Stimulated activated CD4-positive, alpha-beta T cell treated with anti-CD3 and anti-CD28 coated beads, TNF-alpha, amount 100 ng/mL, for 1 hour (primary cell): Measurements from ENCODE around the gene DPM3.
A peak's percentile ranks its signal among the peaks of the same experiment; 100 is the strongest.
"Not testable (repeated sequence)": the region's sequence is repeated elsewhere in the genome, so short reads cannot be mapped to it uniquely, and the experiment has no call there.

Experiments used
- DNase-seq, 3 donors: peaks; one replicate each; pipeline ENCODE4 v3.0.0-alpha.2; 2020; ENCODE audit warnings: low read depth in 3 of 3, low spot score in 1 of 3

Gene DPM3, protein sequence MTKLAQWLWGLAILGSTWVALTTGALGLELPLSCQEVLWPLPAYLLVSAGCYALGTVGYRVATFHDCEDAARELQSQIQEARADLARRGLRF

DNA sequence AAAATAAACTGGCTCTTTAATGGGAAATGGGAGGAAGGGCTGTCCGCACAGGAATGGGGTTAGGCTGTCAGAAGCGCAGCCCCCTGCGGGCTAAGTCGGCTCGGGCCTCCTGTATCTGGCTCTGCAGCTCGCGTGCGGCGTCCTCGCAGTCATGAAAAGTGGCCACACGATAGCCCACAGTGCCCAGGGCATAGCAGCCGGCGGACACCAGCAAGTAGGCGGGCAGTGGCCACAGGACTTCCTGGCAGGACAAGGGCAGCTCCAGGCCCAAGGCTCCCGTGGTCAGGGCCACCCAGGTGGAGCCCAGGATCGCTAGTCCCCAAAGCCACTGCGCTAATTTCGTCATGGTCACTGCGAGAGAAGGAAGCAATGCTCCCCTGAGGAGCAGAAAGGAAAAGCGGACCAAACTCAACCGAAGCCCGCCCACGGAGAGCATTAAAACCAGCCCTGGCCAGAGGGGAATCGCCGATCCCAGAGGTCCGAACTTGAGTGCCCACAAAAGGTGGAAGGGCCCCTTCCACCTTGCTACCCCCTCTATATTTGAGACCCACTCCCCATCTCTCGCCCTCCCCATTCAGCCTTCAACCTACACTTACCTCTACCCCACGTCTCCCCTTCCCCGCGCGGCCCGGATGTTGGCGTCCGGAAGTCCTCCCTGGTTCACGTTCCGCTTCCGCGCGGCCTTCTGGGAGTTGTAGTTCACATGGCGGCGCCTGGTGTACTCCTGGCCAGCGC is at the start of gene DPM3:
TSS of gene DPM3 (minus strand) at position 637 of the 735 bp plus-strand sequence. CDS start at position 346, 291 bp downstream.
- DNase-seq = peak; percentile 53 to 83 (median 68)

DNA sequence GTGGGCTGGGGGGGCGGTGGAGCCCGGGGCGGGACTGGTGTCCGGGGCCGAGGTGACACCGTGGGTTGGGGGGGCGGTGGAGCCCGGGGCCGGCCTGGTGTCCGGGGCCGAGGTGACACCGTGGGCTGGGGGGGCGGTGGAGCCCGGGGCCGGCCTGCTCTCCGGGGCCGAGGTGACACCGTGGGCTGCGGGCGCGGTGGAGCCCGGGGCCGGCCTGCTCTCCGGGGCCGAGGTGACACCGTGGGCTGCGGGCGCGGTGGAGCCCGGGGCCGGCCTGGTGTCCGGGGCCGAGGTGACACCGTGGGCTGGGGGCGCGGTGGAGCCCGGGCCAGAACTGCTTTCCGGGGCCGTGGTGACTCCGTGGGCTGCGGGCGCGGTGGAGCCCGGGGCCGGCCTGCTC is 49.6 kb upstream of the DPM3 start:
- DNase-seq = not testable (repeated sequence)

DNA sequence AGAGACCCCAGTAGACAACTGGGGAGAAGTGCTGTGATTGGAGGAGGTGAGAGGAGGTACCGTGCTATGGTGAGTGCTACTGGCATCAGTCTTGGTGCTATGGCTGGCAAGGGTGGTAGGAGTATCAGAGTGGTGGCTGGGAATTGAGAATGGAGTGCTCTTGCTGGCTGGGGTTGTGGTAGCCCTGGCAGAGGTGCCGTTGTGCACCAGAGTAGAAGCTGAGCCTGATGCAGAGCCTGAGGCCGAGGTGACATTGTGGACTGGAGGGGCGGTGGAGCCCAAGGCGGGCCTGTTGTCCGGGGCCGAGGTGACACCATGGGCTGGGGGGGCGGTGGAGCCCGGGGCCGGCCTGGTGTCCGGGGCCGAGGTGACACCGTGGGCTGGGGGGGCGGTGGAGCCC is 47.9 kb upstream of the DPM3 start:
- no peak for DNase-seq

DNA sequence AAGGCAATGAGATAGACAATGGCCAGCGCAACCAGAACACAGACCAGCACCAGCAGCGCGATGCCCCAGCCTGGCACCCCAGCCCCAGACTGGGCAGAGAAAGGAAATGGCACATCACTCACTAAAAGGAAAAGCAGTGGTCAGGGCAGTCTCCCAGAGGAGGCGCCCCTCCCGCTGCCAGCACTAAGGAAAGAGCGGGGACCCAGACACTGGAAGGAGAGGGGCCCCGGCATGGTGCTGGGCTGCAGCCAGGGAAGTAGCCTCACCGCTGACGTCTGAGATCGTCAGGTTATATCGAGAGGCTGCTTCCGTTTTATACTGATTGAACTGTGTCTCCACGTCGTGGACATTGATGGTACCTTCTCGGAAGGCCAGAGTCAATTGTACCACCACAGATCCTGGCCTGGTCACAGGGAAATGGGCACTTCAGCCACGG is 47.1 kb upstream of the DPM3 start:
- no peak for DNase-seq

DNA sequence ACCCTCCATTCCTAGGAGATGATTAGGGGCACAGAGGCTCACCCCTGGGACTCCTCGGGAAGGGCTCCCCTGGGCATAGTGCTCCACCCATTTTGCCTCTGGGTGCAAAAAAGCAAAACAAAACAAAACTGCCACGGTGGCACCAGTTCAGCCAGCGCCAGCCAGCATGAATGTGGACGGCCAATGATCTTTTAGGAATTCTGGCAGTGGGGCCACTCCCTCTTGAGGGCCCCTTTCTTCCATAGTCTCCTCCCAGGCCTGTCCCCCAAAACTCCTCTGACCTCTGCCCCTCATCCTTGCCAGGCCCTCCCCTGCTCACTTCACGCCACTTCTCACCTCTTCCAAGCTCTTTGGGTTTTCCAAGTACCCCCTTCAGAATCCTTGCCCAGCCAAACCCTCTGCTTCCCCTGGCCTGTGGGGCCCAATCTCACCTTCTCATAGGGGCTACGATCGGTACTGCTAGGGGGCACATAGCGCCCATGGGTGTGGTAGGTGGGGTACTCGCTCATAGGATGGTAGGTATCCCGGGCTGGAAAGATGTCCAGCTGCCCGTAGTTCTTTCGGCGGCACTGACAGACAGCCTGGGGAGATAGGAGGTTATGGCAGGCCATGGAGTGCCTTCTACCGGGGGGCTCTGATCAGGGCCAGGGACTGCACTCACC is 46.6 kb upstream of the DPM3 start:
- no peak for DNase-seq

DNA sequence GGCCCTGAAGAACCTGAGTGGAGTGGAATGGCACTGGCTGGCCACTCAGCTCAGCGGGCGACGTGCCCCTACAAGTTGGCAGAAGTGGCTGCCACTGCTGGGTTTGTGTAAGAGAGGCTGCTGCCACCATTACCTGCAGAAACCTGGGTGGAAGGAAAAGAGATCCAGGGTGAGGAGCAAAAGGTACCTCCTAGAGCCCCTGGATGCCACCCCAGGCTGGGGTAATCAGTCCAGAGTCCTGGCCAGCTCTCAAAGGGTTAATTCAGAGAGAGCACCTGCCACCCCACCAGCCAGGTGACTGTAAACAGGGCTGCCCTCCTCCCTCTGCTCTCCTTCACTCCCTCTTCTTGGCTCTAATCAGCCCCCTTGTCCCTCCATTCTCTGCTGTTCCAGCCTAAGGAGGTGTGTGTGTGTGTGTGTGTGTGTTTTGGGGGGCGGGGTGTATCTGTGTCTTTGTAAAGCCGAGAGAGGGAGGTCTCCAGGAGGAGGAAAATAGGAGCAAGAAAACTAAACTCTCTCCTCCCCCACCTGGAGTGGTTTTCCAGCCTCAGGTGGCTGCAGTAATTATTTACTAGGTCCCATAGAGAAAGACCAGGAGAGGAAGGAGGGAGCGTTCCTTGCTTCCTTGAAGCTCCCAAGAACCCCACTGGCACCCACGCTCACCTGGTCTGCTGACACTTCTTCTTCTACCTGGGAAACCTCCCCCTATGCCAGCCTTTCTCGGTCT is 45.9 kb upstream of the DPM3 start:
- DNase-seq = no peak

DNA sequence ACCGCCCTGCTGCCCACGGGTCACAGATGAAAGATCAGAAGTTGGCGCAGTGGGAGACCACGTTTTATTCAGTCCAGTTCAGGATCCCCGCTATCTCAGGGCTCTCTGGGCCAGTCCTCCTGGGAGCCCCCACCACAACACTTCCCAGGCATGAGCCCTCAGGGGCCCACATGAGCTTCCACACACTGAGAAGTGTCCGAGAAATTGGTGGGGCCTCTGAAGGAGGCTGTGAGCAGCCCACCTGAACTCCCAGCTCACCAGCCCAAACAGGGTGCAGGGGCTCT is 45.4 kb upstream of the DPM3 start:
- DNase-seq = no peak

DNA sequence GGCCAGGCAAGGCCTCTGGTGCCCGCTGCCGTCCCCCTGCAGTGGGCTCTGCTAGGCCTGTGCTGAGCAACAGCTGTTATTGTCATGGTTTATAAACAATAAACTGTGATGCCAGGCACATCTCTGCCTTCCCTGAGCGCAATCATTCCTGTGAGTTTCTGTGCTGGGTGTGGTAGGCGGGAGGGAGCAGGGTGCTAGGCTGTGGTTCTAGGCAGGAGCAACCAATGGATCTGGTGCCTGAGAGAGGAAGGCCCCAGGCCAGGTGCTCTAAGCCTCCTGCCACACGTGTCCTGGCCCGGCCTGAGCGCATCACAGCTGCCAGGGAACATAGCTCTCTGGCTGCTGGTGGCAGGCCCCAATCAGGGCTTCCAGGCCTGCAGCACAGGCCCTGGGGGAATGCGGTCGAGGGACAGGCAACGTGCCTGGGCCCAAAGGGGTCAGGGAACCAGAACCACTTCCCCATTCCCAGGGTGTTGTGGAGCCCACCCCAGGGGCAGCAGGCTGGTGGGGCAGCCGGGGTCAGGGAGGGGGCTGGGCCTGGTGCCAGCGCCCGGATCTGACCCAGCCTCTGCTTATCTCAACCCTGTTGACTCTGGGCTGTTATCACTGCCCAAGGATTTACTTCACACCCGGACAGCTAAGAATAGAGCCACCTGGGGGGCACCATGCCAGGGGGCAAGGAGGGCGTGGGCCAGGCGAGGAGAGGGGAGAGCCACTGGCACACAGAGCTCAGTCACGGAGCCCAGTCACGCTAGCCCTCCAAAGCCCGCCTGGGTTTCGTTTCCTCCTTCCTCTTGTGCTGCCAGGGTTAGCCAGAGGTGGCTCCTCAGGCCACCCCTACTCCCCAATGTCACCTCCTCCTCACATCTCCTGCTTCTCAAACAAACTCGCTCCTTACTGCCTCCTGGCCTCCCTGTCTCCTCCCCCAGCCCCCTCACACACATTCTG is 44.8 kb upstream of the DPM3 start:
- no peak for DNase-seq

DNA sequence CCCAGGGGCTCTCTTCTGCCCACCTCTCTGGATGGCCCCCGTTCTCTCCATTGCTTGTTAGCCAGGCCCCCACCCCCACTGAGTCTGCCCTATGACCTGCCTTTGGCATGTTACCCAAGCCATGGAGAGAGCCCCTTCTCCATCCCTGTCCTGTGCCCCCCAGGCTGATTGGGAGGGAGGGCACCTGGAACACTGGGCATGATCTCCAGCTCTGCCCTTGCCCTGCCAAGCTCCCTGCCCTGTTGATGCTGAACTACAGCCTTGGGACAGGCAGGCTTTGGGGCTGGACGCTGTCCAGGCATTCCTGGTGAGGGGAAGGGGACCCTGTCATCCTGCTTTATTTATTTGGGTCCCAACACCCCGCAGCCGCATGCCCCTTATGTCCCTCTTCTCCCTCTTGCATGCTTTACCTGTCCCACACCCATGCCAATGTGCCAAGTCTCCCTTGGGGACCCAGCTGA is 44.0 kb upstream of the DPM3 start:
- DNase-seq = no peak

DNA sequence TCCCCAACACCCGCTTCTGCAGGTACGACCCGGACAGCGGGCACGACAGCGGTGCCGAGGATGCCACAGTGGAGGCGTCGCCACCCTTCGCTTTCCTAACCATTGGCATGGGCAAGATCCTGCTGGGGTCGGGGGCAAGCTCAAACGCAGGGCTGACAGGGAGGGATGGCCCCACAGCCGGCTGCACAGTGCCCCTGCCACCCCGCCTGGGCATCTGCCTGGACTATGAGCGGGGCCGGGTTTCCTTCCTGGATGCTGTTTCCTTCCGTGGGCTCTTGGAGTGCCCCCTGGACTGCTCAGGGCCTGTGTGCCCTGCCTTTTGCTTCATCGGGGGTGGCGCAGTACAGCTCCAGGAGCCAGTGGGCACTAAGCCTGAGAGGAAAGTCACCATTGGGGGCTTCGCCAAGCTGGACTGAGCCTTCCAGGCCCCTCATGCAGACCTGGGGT is 43.5 kb upstream of the DPM3 start:
- no peak for DNase-seq

DNA sequence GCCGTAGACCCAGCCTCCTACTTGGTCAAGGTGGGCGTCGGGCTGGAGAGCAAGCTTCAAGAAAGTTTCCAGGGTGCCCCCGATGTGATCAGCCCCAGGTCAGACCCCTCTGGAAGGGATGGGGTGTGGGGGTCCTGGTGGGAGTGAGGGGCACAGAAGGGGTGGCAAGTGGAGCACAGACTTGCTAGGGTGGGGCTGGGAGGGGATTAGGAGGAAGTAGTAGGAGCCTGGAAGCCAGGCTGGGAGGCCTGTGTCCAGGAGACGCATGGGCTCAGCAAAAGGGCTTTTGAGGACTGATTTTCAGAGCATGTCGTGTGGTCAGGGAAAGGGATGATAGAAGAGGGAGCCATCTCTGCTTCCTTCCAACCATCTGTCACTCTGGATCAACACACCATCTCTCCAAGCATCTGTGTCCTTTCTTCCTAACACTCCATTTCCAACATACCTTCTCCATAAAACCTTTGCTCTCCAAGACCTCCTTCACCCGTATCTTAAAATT is 41.8 kb upstream of the DPM3 start:
- DNase-seq = no peak

DNA sequence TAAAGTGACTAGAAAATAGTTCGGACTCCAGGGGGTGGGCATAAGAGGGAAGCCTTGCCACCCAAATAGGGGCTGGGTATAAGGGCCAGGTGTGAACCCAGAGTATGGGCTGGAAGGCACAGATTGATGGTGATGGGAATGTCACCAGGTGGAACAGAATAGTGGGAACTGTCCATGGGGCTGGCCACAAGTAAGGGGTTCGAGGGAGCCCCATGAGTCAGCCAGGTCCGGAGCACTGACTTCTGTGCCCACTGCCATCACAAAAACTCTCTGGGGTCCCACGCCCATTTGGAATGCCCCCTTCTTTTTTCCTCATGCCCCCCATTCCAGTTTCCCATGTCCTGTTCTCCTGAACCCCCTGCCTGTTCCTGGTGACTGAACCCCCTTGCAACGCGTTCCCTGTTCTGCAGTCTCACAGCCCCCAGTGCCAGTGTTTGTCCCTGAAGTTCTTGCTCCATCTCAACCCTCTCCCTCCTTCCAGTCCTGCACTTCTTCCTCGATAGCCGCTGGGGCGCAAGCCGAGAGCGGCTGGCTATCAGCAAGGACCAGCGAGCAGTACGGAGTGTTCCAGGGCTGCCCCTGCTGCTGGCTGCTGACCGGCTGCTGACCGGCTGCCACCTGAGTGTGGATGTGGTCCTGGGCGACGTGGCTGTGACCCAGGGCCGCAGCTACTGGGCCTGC is 41.2 kb upstream of the DPM3 start:
- no peak for DNase-seq

DNA sequence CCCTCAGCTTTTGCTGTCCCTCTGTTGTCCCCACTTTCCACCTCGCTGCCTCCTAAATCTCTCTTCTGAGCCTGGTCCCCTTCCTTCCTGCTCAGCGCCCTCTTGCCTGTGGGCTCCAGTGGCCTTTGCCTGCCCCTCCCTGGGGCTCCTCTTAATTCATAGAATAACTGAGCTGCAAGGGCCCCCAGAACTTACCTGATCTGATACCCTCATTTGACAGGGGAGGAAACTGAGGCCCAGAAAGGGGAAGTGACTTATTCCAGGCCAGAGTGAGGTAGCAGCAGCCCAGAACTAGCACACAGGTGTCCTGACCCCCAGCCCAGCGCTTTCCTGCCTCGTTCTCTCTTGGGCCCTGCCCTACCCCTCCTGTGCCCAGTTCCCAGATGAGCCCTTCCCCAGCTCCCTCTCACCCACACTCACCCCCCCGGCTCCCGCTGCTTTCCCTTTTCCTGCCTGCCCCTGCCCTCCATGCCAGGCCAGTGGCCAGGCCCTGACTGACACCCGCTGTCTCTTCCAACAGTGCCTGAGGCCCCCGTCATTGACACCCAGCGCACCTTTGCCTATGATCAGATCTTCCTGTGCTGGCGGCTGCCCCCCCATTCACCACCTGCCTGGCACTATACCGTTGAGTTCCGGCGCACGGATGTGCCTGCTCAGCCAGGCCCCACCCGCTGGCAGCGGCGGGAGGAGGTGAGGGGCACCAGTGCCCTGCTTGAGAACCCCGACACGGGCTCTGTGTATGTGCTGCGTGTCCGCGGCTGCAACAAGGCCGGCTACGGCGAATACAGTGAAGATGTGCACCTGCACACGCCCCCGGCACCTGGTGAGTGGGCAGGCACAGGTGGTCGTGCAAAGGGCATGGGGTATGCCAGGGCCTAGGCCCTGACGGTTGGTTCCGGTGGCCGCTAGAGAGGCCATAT is 39.0 kb upstream of the DPM3 start:
- no peak for DNase-seq

DNA sequence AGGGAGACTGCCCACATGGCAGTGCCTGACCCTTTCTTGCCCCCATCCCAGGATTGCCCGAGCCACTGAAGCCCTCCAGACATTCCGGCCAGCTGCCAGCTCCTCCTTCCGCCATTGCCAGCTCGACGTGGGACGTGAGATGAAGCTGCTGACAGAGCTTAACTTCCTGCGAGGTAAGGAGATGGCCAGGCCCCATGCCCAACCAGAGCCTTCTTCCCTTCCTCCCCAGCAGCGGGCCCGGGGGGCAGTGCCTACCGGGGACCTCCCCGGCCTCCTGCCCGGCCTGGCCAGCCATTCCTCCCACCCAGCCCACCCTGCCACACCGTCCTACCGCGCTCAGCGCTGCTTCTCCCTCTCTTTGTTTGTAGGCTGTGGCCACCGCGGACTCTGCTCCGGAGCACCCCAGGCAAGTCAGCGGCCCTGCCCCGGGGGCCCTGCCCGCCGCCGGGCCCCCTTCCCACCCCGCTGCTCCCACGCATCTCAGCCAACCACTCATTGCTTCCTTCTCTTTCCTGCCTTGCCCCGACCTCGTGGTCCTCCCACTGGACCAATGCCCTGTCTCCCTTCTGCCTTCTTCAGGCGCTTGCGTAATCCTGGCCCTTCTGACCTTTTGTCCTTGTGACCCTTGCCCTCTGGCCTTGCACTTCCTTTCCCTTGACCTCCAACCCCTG is 38.2 kb upstream of the DPM3 start:
- DNase-seq = no peak

DNA sequence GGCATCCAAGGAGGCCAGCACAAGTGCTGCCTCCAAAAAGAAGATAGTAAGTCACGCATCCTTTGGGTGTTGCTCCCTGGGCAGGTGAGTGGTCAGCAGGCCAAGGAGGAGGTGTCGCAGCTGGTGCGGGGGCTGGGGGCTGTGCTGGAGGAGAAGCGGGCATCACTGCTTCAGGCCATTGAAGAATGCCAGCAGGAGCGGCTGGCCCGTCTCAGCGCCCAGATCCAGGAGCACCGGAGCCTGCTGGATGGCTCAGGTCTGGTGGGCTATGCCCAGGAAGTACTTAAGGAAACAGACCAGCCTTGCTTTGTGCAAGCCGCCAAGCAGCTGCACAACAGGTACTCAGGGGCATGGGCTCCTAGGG is 37.6 kb upstream of the DPM3 start:
- no peak for DNase-seq

DNA sequence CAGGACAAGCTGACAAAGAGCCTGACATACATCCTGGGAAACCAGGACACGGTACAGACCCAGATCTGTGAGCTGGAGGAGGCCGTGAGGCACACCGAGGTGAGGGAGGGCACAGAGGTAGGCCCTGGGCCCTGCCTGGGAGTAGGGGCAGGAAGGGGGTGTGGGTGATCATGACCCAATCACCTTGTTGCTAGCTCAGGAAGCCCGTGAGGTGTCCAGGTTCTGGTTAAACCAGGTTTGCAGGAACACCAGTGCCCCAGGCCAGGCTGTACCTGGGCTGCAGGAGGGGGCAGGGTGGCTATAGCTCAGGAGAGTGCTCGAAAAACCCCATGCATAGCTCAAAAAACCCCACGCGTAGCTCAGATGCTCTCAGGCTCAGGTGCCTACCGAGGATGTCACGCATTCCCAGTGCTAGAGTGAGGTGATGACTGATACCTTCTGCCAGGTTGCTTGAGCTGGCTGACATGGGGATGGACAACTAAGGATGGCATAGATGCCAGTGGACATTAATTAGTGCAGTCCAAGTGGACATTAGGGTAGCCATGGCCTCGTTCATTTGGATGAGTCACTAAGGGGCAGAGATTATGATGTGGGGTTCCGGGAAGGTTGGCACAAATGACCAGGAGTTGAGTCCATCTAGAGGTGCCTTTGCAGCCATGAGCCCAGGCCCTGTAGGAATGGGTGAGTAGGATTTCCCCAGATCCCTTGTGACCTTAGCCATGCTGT is 37.0 kb upstream of the DPM3 start:
- DNase-seq = no peak

DNA sequence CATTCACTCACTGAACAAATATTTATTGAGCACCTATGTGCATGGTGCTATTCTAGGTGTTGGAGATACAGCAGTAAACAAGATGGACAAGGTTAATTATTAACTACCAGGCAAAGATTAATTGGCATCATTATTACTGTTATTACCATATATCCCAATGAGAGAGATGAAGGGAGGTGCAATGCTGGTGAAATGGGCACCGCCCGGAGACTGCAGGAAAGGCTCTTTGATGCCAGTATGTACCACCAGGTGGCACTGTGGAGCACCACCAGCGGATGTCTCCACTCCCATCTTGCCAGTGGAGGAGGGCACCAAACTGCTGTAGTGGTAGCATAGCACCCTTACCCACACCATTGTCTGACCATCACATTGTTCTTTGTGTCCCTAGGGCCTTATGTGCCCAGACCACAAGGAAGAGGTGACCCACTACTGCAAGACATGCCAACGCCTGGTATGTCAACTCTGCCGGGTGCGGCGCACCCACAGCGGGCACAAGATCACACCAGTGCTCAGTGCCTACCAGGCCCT is 36.3 kb upstream of the DPM3 start:
- peak; percentile 59 to 82 (median 70) for DNase-seq

DNA sequence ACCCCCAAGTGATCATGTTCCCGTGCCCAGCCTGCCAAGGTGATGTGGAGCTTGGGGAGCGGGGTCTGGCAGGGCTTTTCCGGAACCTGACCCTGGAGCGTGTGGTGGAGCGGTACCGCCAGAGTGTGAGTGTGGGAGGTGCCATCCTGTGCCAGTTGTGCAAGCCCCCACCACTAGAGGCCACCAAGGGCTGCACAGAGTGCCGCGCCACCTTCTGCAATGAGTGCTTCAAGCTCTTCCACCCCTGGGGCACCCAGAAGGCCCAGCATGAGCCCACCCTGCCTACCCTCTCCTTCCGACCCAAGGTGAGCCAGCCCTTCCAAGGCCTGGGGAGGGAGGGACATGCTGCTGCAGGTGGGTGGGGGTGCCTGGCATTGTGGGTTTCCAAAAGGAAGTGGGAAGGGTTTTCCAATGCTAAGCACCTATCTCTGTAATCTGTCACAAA is 35.6 kb upstream of the DPM3 start:
- DNase-seq = no peak
